ENCODE measurements around the gene SFT2D3.

The SFT2D3 gene

DNA sequence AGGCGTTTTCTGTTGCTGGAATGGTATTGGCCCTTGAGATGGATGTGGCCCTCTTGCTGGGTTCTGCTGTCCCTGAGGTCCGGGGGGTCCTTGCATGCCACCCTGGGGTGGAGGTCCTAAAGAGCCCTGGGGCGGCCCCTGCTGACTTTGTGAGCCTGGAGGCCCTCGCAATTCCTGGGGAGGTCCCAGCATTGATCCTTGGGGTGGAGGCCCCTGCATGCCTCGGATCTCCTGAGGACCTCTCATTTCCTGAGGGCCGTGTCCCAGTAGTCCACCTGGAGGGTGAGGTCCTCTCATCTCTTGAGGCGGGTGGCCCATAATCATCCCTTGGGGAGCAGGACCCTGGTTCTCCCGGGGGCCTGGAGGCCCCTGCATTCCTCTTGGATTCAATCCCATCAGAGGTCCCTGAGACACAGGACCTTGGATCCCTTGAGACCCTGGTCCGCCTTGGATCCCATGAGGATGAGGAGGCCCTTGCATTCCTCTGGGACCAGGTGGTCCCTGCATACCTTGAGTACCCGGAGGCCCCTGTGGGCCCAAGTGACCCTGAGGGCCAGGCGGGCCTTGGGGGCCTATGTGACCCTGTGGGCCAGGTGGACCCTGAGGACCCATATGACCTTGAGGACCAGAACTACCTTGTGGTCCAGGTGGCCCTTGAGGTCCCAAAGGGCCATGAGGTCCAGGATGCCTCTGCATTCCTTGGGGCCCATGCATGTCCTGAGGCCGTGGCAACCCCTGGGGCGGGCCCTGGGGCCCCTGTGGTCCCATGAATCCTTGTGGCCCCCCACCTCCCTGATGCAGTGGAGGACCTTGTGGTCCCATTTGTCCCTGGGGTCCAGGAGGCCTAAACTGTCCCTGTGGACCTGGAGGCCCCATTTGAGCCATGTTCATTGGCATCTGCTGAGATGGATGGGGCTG lies 18.3 kb downstream of the SFT2D3 start:
- Histone ChIP-seq H3K9ac (ENCODE audit: low read depth, low read length) (no peak overlapping the region), H3K27ac (ENCODE audit: low read depth, low read length) (no peak overlapping the region), H3K4me1 (ENCODE audit: control insufficient read depth, insufficient read depth, low read length) (no peaks in the 10 kb centered on the region), H3K36me3 (ENCODE audit: control insufficient read depth, insufficient read depth, low read length) (peaks cover 97% of the 10 kb centered on the region), H3K27me3 (ENCODE audit: control insufficient read depth, insufficient read depth, low read length) (no peaks in the 10 kb centered on the region), H3K9me3 (ENCODE audit: control insufficient read depth, insufficient read depth, low read length) (no peaks in the 10 kb centered on the region), H3K4me3 (ENCODE audit: low read depth, low read length) (no peak overlapping the region)

DNA sequence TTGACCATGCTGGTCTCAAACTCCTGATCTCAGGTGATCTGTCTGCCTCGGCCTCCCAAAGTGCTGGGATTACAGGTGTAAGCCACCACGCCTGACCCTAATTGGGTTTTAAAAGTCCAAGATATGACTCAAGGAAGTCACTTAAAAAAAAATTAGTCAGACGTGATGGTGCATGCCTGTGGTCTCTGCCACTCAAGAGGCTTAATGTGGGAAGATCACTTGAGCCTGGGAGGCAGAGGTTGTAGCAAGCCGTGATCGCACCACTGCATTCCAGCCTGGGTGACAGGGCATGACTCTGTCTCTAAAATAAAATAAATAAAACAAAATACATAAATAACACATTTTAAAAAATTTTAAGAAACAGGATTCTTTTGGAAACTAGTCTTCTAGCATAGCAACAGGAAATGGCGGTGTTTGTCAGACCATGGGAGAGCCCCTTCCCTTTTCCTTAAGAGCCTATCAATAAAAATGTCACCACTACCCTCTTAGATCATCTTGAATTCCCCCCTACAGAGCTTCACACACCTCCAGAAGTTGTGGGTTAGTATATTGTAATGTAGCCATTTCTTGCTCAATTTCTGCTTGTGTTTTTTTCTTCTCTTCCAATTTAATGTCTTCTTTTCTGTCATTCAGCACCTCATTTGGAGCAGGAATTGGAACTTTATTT lies 20.1 kb downstream of the SFT2D3 start:
- Histone ChIP-seq H3K4me3 (ENCODE audit: low read depth, low read length) (no peak overlapping the region), H3K4me1 (ENCODE audit: control insufficient read depth, insufficient read depth, low read length) (no peaks in the 10 kb centered on the region), H3K27ac (ENCODE audit: low read depth, low read length) (no peak overlapping the region), H3K9ac (ENCODE audit: low read depth, low read length) (no peak overlapping the region), H3K36me3 (ENCODE audit: control insufficient read depth, insufficient read depth, low read length) (peaks cover 96% of the 10 kb centered on the region), H3K9me3 (ENCODE audit: control insufficient read depth, insufficient read depth, low read length) (no peaks in the 10 kb centered on the region), H3K27me3 (ENCODE audit: control insufficient read depth, insufficient read depth, low read length) (no peaks in the 10 kb centered on the region)

- Histone ChIP-seq H3K9ac (ENCODE audit: low read depth, low read length) (no peak overlapping the region), H3K4me1 (ENCODE audit: control insufficient read depth, insufficient read depth, low read length) (no peaks in the 10 kb centered on the region), H3K27me3 (ENCODE audit: control insufficient read depth, insufficient read depth, low read length) (no peaks in the 10 kb centered on the region), H3K4me3 (ENCODE audit: low read depth, low read length) (no peak overlapping the region), H3K36me3 (ENCODE audit: control insufficient read depth, insufficient read depth, low read length) (peaks cover 91% of the 10 kb centered on the region), H3K27ac (ENCODE audit: low read depth, low read length) (no peak overlapping the region), H3K9me3 (ENCODE audit: control insufficient read depth, insufficient read depth, low read length) (no peaks in the 10 kb centered on the region)
Observed at GRCh38 chr2:127721978-127722355, 20.7 kb downstream of the SFT2D3 start.

DNA sequence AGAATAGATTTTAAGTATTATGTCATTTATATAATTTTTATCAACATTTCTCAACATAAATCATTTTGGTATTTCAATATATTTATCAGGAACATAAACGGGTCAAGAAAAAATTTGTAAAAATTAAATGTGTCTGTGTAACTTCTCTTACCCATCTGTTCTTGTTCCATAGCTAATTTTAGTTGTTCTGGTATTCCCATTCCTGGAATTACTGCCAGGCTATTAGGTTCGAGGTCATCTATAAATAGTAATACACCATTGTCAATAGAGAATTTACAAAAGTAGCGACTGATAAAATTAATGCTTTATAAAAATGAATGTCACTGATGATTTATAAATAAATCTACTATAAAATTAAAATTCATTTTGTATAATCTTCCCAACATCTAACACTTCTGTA lies 21.5 kb downstream of the SFT2D3 start:
- Histone ChIP-seq H3K9me3 (ENCODE audit: control insufficient read depth, insufficient read depth, low read length) (no peaks in the 10 kb centered on the region), H3K4me1 (ENCODE audit: control insufficient read depth, insufficient read depth, low read length) (no peaks in the 10 kb centered on the region), H3K9ac (ENCODE audit: low read depth, low read length) (no peak overlapping the region), H3K4me3 (ENCODE audit: low read depth, low read length) (no peak overlapping the region), H3K27me3 (ENCODE audit: control insufficient read depth, insufficient read depth, low read length) (no peaks in the 10 kb centered on the region), H3K36me3 (ENCODE audit: control insufficient read depth, insufficient read depth, low read length) (peaks cover 86% of the 10 kb centered on the region), H3K27ac (ENCODE audit: low read depth, low read length) (no peak overlapping the region)

- Histone ChIP-seq H3K4me3 (ENCODE audit: low read depth, low read length) (no peak overlapping the region), H3K27me3 (ENCODE audit: control insufficient read depth, insufficient read depth, low read length) (no peaks in the 10 kb centered on the region), H3K36me3 (ENCODE audit: control insufficient read depth, insufficient read depth, low read length) (peaks cover 63% of the 10 kb centered on the region), H3K27ac (ENCODE audit: low read depth, low read length) (no peak overlapping the region), H3K4me1 (ENCODE audit: control insufficient read depth, insufficient read depth, low read length) (no peaks in the 10 kb centered on the region), H3K9ac (ENCODE audit: low read depth, low read length) (no peak overlapping the region), H3K9me3 (ENCODE audit: control insufficient read depth, insufficient read depth, low read length) (no peaks in the 10 kb centered on the region)
Observed at GRCh38 chr2:127726158-127726880, 25.0 kb downstream of the SFT2D3 start.

DNA sequence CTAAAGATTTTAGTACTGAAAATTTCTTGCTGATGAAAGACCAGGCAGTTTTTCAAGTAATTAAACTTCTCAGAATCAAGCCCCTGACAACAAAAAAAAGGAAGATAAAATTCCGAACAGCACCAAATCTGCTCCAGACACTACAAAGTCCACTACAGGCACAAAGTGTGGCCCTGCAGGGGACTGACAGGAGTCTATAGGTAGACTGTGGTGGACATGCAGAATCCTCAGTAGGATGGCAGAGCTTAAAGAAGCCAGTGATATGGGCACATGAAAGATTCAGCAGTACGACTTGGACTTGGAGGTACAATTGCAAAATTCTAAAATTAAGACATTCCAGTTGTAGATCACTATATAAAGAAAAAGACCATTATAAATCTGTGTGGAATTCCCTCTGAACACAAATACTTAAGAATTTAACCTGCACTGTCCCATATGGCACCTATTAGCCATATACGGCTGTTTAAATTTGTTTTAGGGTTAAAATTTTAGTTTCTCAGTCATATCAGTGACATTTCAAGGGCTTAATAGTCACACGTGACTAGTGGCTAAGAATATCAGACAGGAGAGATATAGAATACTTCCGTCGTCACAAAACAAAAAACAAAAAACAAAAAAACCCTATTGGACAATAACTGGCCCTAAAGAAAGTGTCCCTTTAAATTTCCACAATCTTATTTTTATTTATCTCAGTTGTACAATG lies 32.0 kb downstream of the SFT2D3 start:
- H3K9me3 ChIP-seq (ENCODE audit: control insufficient read depth, insufficient read depth, low read length): no peaks in the 10 kb centered on the region

DNA sequence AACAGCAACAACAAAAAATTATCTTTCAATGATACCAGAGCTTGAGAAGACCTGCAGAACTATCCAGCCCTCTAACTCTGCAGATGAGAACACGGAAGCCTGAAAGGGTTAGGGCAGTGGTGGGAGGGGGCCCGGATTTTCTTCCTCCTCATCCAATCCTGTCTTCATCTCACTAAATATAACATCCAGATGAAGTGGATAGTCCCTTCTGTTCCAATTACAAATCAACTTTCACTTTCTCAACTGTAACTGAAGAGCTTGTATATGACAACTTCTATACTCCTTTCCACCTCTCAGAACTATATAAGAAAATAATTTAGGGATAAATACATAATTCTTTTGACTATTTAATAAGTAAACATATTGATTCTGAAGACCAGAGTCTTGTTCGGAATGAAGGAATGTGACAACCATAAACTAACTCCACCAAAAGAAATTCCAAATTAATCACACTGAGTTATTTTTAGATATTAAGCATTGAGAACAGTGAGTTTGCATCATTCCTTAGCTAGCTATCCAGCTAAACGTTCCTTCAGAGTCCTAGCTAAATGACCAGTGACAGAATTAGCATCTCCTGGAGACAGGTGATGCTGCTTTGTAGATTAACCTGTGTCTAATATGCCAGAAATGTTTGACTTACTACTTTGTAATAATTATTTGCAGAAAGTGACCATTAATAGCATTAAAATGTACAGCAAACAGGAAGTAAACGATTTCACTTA lies 32.7 kb downstream of the SFT2D3 start:
- no peak overlapping the region for H3K9ac ChIP-seq (ENCODE audit: low read depth, low read length)
- no peak overlapping the region for H3K4me3 ChIP-seq (ENCODE audit: low read depth, low read length)
- H3K4me1 ChIP-seq (ENCODE audit: control insufficient read depth, insufficient read depth, low read length): no peaks in the 10 kb centered on the region
- H3K27me3 ChIP-seq (ENCODE audit: control insufficient read depth, insufficient read depth, low read length): no peaks in the 10 kb centered on the region
- no peaks in the 10 kb centered on the region for H3K9me3 ChIP-seq (ENCODE audit: control insufficient read depth, insufficient read depth, low read length)
- H3K27ac ChIP-seq (ENCODE audit: low read depth, low read length): no peak overlapping the region
- H3K36me3 ChIP-seq (ENCODE audit: control insufficient read depth, insufficient read depth, low read length): peaks cover 42% of the 10 kb centered on the region

More for the DNA sequence above, 32.0 kb downstream of the SFT2D3 start:
- Histone ChIP-seq H3K4me3 (ENCODE audit: low read depth, low read length) (no peak overlapping the region), H3K9ac (ENCODE audit: low read depth, low read length) (no peak overlapping the region), H3K4me1 (ENCODE audit: control insufficient read depth, insufficient read depth, low read length) (no peaks in the 10 kb centered on the region), H3K36me3 (ENCODE audit: control insufficient read depth, insufficient read depth, low read length) (peaks cover 41% of the 10 kb centered on the region), H3K27ac (ENCODE audit: low read depth, low read length) (no peak overlapping the region), H3K27me3 (ENCODE audit: control insufficient read depth, insufficient read depth, low read length) (no peaks in the 10 kb centered on the region)

- Histone ChIP-seq H3K36me3 (ENCODE audit: control insufficient read depth, insufficient read depth, low read length) (peaks cover 49% of the 10 kb centered on the region), H3K27me3 (ENCODE audit: control insufficient read depth, insufficient read depth, low read length) (no peaks in the 10 kb centered on the region), H3K27ac (ENCODE audit: low read depth, low read length) (no peak overlapping the region)
Observed at GRCh38 chr2:127735044-127735443, 33.7 kb downstream of the SFT2D3 start.

DNA sequence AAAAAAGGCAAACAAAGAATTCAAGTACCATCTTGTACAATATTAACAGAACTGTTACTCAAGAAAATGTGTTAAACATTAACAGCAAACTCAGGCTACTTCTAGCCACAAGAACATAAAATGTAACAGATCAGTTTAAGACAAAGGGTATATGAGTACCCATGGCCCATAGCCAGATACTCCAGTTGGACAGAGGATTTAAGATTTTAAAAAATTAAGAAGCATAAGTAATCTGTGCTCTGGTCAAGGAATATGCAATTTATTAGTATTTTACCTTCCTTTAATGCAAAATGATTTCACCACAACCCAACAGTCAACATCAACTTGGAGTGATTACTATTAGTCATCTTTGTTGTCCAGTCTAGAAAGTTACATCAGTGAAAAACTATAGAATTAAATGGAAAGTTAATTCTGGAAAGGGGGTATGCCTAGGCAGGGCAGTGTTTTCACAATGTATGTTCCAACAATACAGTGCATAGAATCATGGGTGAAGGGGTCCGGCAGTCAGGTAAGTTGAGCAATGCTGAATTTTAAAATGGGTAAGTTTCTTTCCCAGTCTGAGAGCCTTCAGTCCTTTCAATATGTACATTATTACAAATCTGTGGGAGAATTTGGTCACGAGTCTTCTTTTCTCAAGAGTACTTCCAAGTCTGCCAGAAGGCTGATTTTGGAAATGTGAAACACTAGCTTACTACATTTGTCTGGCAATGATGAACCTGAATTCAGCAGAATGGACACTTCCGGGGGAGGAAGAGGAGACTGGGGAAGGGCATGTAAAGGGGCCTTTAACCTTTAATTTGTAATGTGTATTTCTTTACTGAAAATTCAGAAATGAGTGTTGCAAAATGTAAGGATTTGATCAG lies 34.5 kb downstream of the SFT2D3 start:
- no peak overlapping the region for H3K27ac ChIP-seq (ENCODE audit: low read depth, low read length)

More at GRCh38 chr2:127735044-127735443, 33.7 kb downstream of the SFT2D3 start:
- Histone ChIP-seq H3K9me3 (ENCODE audit: control insufficient read depth, insufficient read depth, low read length) (no peaks in the 10 kb centered on the region), H3K9ac (ENCODE audit: low read depth, low read length) (no peak overlapping the region), H3K4me1 (ENCODE audit: control insufficient read depth, insufficient read depth, low read length) (no peaks in the 10 kb centered on the region), H3K4me3 (ENCODE audit: low read depth, low read length) (no peak overlapping the region)

More for the DNA sequence above, 34.5 kb downstream of the SFT2D3 start:
- Histone ChIP-seq H3K27me3 (ENCODE audit: control insufficient read depth, insufficient read depth, low read length) (no peaks in the 10 kb centered on the region), H3K4me1 (ENCODE audit: control insufficient read depth, insufficient read depth, low read length) (no peaks in the 10 kb centered on the region), H3K4me3 (ENCODE audit: low read depth, low read length) (no peak overlapping the region), H3K9ac (ENCODE audit: low read depth, low read length) (no peak overlapping the region), H3K36me3 (ENCODE audit: control insufficient read depth, insufficient read depth, low read length) (peaks cover 52% of the 10 kb centered on the region), H3K9me3 (ENCODE audit: control insufficient read depth, insufficient read depth, low read length) (no peaks in the 10 kb centered on the region)

Data from HUES48 (cell line).